Naive thymus-derived CD4-positive, alpha-beta T cell (primary cell): ENCODE data around the gene SLCO4A1. TPM values are rescaled to one million over a fixed set of nuclear protein-coding genes. Genes with fewer than 3 reads are reported as not detected.
A peak's percentile ranks its signal among the peaks of the same experiment; 100 is the strongest.

Experiments used
- ATAC-seq: fragments of 150-1000 bp; cut with Tn5 transposase; 2 replicates; pipeline ENCODE4 v1.10.0; 2021; ENCODE audit warnings: mild to moderate bottlenecking, moderate library complexity
- CTCF ChIA-PET: fragments of 350-600 bp; sonication (Branson Sonifier 250); formaldehyde crosslinking; loops from one replicate; lab custom pipeline; 2021; ENCODE audit warnings: antibody characterized with exemption; lab: Charles Lee
- POLR2A ChIA-PET: fragments of 350-600 bp; sonication (Branson Sonifier 250); formaldehyde crosslinking; loops from one replicate; lab custom pipeline; 2021; ENCODE audit warnings: antibody characterized with exemption, inconsistent platforms; lab: Charles Lee
- DNase-seq, 9 donors: peaks; one replicate each; pipeline versions ENCODE4 v3.0.0 to v3.0.0-alpha.2; 2020 to 2022; ENCODE audit warnings: mixed read lengths in 1 of 9
- H3K27ac ChIP-seq: one replicate; pipeline ENCODE4 v1.7.0; 2013; ENCODE audit warnings: mild to moderate bottlenecking, low read depth, low read length, moderate library complexity
- H3K27me3 ChIP-seq, 2 donors: one replicate each; pipeline ENCODE4 v1.7.0; 2013; ENCODE audit warnings: low read length in 2 of 2, mild to moderate bottlenecking in 2 of 2, moderate library complexity in 2 of 2; ENCODE audit not compliant: control insufficient read depth in 2 of 2, insufficient read depth in 2 of 2
- H3K36me3 ChIP-seq, 3 experiments: 1 replicate in 2 of 3; 2 replicates in 1 of 3; pipeline ENCODE4 v1.7.0; 2013; ENCODE audit warnings: low read length in 3 of 3, mild to moderate bottlenecking in 3 of 3, moderate library complexity in 1 of 3; ENCODE audit not compliant: insufficient read depth in 3 of 3, control insufficient read depth in 2 of 3
- H3K4me1 ChIP-seq, 2 donors: one replicate each; pipeline ENCODE4 v1.7.0; 2013; ENCODE audit warnings: low read length in 2 of 2, mild to moderate bottlenecking in 2 of 2, moderate library complexity in 1 of 2; ENCODE audit not compliant: control insufficient read depth in 2 of 2, insufficient read depth in 2 of 2
- H3K4me3 ChIP-seq: 2 replicates; pipeline ENCODE4 v1.7.0; 2013; ENCODE audit warnings: mild to moderate bottlenecking, low read length
- H3K9me3 ChIP-seq, 3 experiments: 1 replicate in 2 of 3; 2 replicates in 1 of 3; pipeline ENCODE4 v1.7.0; 2013; ENCODE audit warnings: low read length in 3 of 3; ENCODE audit not compliant: control insufficient read depth in 2 of 3
- H3K27ac Mint-ChIP-seq, 9 donors: one replicate each; pipeline ENCODE4 v1.8.0; 2020 to 2022; ENCODE audit warnings: mixed read lengths in 9 of 9, mild to moderate bottlenecking in 8 of 9, moderate library complexity in 5 of 9, inconsistent platforms in 2 of 9
- H3K27me3 Mint-ChIP-seq, 5 donors: one replicate each; pipeline ENCODE4 v1.8.0; 2021 to 2022; ENCODE audit warnings: mixed read lengths in 5 of 5, mild to moderate bottlenecking in 1 of 5
- H3K36me3 Mint-ChIP-seq, 5 donors: one replicate each; pipeline ENCODE4 v1.8.0; 2020 to 2022; ENCODE audit warnings: mixed read lengths in 5 of 5, mild to moderate bottlenecking in 3 of 5, inconsistent platforms in 1 of 5
- H3K4me1 Mint-ChIP-seq, 7 donors: one replicate each; pipeline ENCODE4 v1.8.0; 2020 to 2022; ENCODE audit warnings: mixed read lengths in 7 of 7, mild to moderate bottlenecking in 3 of 7, inconsistent platforms in 1 of 7
- H3K4me3 Mint-ChIP-seq, 10 donors: one replicate each; pipeline ENCODE4 v1.8.0; 2020 to 2022; ENCODE audit warnings: mild to moderate bottlenecking in 10 of 10, mixed read lengths in 10 of 10, moderate library complexity in 6 of 10, inconsistent platforms in 2 of 10
- H3K9me3 Mint-ChIP-seq, 11 donors: one replicate each; pipeline ENCODE4 v1.8.0; 2020 to 2022; ENCODE audit warnings: mixed read lengths in 11 of 11, mild to moderate bottlenecking in 4 of 11, inconsistent platforms in 1 of 11, moderate library complexity in 1 of 11
- intact Hi-C, 2 donors: fragments of 100-400 bp; cut with micrococcal nuclease; formaldehyde crosslinking; loops; one replicate each; pipeline ENCODE4 v1.15.1; 2023
- polyA plus RNA-seq, 2 donors: library from polyadenylated mRNA; unstranded; fragments of 300-500 nt; fragmentation: Illumina TruSeq; gene quantifications; one replicate each; pipeline ENCODE4 v1.2.3, GENCODE V29; 2021
- total RNA-seq, 6 experiments: library from RNA in 5 of 6; stranded (reverse) in 5 of 6; gene quantifications; 1 replicate in 5 of 6; 2 replicates in 1 of 6; pipeline ENCODE4 v1.2.3 and lab custom pipeline; 2021 to 2026

SLCO4A1 gene
- total and polyA plus RNA-seq, 7 experiments from 2014 or later: 0.36 to 45.5 (median 0.92) TPM

DNA sequence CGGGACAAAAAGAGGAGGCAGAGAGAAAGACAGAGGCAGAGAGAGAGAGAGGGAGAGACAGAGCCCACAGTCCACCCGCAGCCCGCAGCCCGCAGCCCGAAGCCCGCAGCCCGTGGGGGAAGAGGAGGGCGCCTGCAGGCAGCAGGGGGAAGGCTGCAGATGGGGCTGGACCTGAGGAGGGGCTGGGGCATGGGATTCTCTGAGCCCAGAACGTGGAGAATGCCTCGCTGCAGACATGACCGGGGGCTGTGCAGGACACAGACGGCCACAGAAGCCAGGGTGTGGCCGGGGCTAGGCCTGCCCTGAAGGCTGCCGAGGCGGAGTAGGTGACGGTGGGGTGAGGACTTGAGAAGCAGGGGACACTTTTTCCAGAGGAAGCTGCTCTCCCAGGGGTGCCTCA, 6.5 kb upstream of the SLCO4A1 start:
- no peak for ATAC-seq
- peaks cover 0 to 2% (median 0%) of the 10 kb centered on the region in 11 donors for H3K9me3 Mint-ChIP-seq
- H3K4me1 Mint-ChIP-seq: peaks cover 3 to 20% (median 5%) of the 10 kb centered on the region in 7 donors
- ChIA-PET POLR2A (no interaction called here), CTCF (no interaction called here)
- no peak overlapping the region for H3K4me3 ChIP-seq
- H3K27me3 ChIP-seq: no peaks in the 10 kb centered on the region
- peaks cover 5 to 37% (median 16%) of the 10 kb centered on the region in 5 donors for H3K27me3 Mint-ChIP-seq
- DNase-seq: no peak
- H3K9me3 ChIP-seq: no peaks in the 10 kb centered on the region
- no peaks in the 10 kb centered on the region for H3K4me1 ChIP-seq
- no peak overlapping the region for H3K27ac Mint-ChIP-seq
- peak overlapping the region in 1 of 10 donors; percentile 9 for H3K4me3 Mint-ChIP-seq
- no peak overlapping the region for H3K27ac ChIP-seq
- no peaks in the 10 kb centered on the region for H3K36me3 Mint-ChIP-seq
- intact Hi-C loops: no loop called here
- H3K36me3 ChIP-seq: no peaks in the 10 kb centered on the region

GRCh38 chr20:62636446-62636845, 5.9 kb upstream of the SLCO4A1 start:
- peak; percentile 34 for ATAC-seq
- POLR2A ChIA-PET: interaction anchor here (0.8 kb wide), 1 partner anchor 15 kb away, joined by 3 read pairs; no protein-coding TSS in a partner anchor

DNA sequence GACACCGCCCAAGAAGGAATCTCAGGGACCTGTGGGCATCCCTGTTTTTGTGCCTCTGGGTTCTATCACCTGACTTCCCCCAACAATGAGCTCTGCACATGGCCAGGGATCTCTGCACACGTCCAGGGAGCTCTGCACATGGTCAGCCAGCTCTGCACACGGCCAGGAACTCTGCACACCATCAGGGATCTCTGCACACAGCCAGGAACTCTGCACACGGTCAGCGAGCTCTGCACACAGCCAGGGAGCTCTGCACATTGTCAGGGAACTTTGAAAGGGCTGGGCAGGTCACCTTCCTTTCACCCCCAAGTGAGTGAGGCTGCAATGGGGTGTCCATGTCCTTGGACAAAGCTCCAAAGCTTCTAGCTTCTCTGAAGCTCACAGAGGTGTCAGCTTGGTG, 5.2 kb upstream of the SLCO4A1 start:
- no peaks in the 10 kb centered on the region for H3K36me3 ChIP-seq
- Mint-ChIP-seq H3K9me3 (peaks cover 0 to 2% (median 0%) of the 10 kb centered on the region in 11 donors), H3K27ac (no peak overlapping the region), H3K4me1 (peaks cover 4 to 26% (median 9%) of the 10 kb centered on the region in 7 donors), H3K4me3 (no peak overlapping the region), H3K27me3 (peaks cover 5 to 37% (median 12%) of the 10 kb centered on the region in 5 donors), H3K36me3 (no peaks in the 10 kb centered on the region)
- intact Hi-C loops: no loop called here
- CTCF ChIA-PET: interaction anchor here (0.6 kb wide), 1 partner anchor 196 kb away, joined by 3 read pairs; no protein-coding TSS in a partner anchor
- ATAC-seq: no peak
- no peaks in the 10 kb centered on the region for H3K27me3 ChIP-seq
- H3K27ac ChIP-seq: no peak overlapping the region
- H3K4me3 ChIP-seq: no peak overlapping the region
- POLR2A ChIA-PET: interaction anchor here (0.8 kb wide), 1 partner anchor 14 kb away, joined by 3 read pairs; no protein-coding TSS in a partner anchor
- no peak for DNase-seq
- peaks cover 5 to 7% of the 10 kb centered on the region in 2 donors for H3K4me1 ChIP-seq
- no peaks in the 10 kb centered on the region for H3K9me3 ChIP-seq

More at GRCh38 chr20:62636446-62636845, 5.9 kb upstream of the SLCO4A1 start:
- DNase-seq: no peak
- Histone ChIP-seq H3K27me3 (no peaks in the 10 kb centered on the region), H3K4me3 (no peak overlapping the region), H3K27ac (no peak overlapping the region), H3K9me3 (no peaks in the 10 kb centered on the region), H3K36me3 (no peaks in the 10 kb centered on the region), H3K4me1 (peaks cover 0 to 2% of the 10 kb centered on the region in 2 donors)
- peaks cover 4 to 23% (median 7%) of the 10 kb centered on the region in 7 donors for H3K4me1 Mint-ChIP-seq
- H3K4me3 Mint-ChIP-seq: peak overlapping the region in 1 of 10 donors; percentile 9
- CTCF ChIA-PET: interaction anchor here (0.6 kb wide), 1 partner anchor 196 kb away, joined by 3 read pairs; no protein-coding TSS in a partner anchor
- H3K36me3 Mint-ChIP-seq: no peaks in the 10 kb centered on the region
- peaks cover 0 to 2% (median 0%) of the 10 kb centered on the region in 11 donors for H3K9me3 Mint-ChIP-seq
- no peak overlapping the region for H3K27ac Mint-ChIP-seq
- intact Hi-C loops: no loop called here
- H3K27me3 Mint-ChIP-seq: peaks cover 5 to 37% (median 16%) of the 10 kb centered on the region in 5 donors

DNA sequence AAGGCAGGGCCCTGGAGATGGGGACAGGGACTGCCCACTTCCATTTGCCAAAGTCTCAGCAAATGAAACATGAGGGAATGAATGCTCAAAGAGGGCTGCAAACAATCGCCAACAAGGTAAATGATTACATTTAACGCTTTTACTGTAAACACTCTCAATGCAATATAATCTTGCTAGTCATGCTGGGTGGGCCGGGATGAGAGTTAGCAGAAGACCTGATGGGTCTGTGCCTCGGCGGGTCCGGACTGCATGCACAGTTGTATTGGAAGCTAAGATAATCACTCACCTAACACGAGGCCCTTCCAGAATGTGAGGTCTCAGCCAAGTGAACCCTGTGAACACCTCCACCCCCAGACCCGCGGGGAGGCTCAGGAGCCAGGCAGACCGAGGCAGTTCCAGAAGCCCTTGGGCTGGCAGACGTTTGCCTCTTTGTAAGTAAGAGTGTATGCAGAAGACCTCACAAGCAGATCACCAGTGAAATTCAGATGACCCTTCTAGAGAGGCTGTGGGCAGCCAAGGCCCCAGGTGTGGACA, 4.7 kb upstream of the SLCO4A1 start:
- Histone ChIP-seq H3K4me1 (peaks cover 5 to 7% of the 10 kb centered on the region in 2 donors), H3K36me3 (no peaks in the 10 kb centered on the region), H3K27me3 (no peaks in the 10 kb centered on the region), H3K27ac (no peak overlapping the region), H3K4me3 (no peak overlapping the region), H3K9me3 (no peaks in the 10 kb centered on the region)
- H3K27ac Mint-ChIP-seq: no peak overlapping the region
- H3K4me3 Mint-ChIP-seq: no peak overlapping the region
- ATAC-seq: no peak
- intact Hi-C loops: no loop called here
- peaks cover 0 to 2% (median 0%) of the 10 kb centered on the region in 11 donors for H3K9me3 Mint-ChIP-seq
- ChIA-PET CTCF (no interaction called here), POLR2A (no interaction called here)
- no peak for DNase-seq
- H3K4me1 Mint-ChIP-seq: peaks cover 4 to 23% (median 9%) of the 10 kb centered on the region in 7 donors
- peaks cover 5 to 32% (median 7%) of the 10 kb centered on the region in 5 donors for H3K27me3 Mint-ChIP-seq
- H3K36me3 Mint-ChIP-seq: no peaks in the 10 kb centered on the region

- Mint-ChIP-seq H3K27me3 (peaks cover 4 to 27% (median 6%) of the 10 kb centered on the region in 5 donors), H3K36me3 (no peaks in the 10 kb centered on the region), H3K27ac (no peak overlapping the region), H3K4me1 (peaks cover 4 to 18% (median 9%) of the 10 kb centered on the region in 7 donors), H3K4me3 (no peak overlapping the region), H3K9me3 (peaks cover 0 to 2% (median 0%) of the 10 kb centered on the region in 11 donors)
- Histone ChIP-seq H3K4me3 (no peak overlapping the region), H3K4me1 (peaks cover 6 to 7% of the 10 kb centered on the region in 2 donors), H3K27ac (no peak overlapping the region), H3K9me3 (no peaks in the 10 kb centered on the region), H3K36me3 (no peaks in the 10 kb centered on the region), H3K27me3 (no peaks in the 10 kb centered on the region)
- POLR2A ChIA-PET: interaction anchor here (0.6 kb wide), 1 partner anchor 290 kb away, joined by 3 read pairs; no protein-coding TSS in a partner anchor
- DNase-seq: no peak
- intact Hi-C loops: no loop called here
- ATAC-seq: no peak
- CTCF ChIA-PET: no interaction called here
These were observed 4.2 kb upstream of the SLCO4A1 start for GRCh38 chr20:62638055-62638570.

DNA sequence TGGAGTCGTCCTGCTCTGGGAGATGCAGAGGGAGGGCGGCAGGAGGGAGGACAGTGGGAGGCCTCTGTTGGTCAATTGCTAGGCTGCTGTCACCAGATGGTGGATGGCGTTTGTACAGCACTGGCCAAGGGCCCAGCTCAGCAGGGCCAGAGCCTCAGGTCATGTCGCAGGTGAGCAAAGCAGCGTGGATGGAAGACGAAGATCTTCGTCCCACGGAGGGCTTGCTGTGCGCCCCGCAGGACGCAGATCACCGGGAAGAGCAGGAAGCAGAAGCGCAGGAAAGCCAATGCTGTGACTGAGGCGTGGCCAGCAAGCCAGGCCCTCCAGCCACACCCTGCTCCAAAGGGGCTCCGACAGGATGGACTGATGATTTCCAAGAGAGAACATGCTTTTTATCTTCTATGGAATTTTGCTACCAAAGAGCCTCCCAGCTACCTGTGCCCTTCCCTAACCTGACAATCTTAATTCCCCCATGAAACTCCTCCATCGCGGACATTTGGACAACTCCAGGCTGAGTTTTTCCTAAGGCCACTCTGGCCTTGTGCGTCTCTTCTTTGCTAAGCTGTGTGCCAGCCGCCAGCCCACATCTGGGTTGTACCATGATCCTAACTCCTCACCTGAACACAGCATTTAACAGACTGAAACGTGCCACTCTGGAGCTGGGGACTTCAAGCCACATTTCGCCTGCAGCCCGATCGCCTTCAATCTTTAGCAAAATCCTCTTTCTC, 3.5 kb upstream of the SLCO4A1 start:
- Mint-ChIP-seq H3K4me3 (no peak overlapping the region), H3K4me1 (peaks cover 4 to 21% (median 9%) of the 10 kb centered on the region in 7 donors), H3K27me3 (peaks cover 4 to 21% (median 6%) of the 10 kb centered on the region in 5 donors), H3K27ac (peak overlapping the region in 1 of 9 donors; percentile 46), H3K36me3 (no peaks in the 10 kb centered on the region), H3K9me3 (peaks cover 0 to 2% (median 0%) of the 10 kb centered on the region in 11 donors)
- ATAC-seq (no peak), DNase-seq (no peak)
- no peaks in the 10 kb centered on the region for H3K36me3 ChIP-seq
- intact Hi-C loops: no loop called here
- CTCF ChIA-PET: no interaction called here
- peaks cover 11 to 14% of the 10 kb centered on the region in 2 donors for H3K4me1 ChIP-seq
- POLR2A ChIA-PET: interaction anchor here (0.6 to 1.1 kb wide), 2 partner anchors 13 to 289 kb away, joined by 3 to 4 read pairs; no protein-coding TSS in a partner anchor
- H3K27ac ChIP-seq: no peak overlapping the region
- H3K4me3 ChIP-seq: no peak overlapping the region
- no peaks in the 10 kb centered on the region for H3K9me3 ChIP-seq
- no peaks in the 10 kb centered on the region for H3K27me3 ChIP-seq
